SU-DHL-6 (cell line): ENCODE data around the gene MPHOSPH10.
"Not testable (repeated sequence)": the region's sequence is repeated elsewhere in the genome, so short reads cannot be mapped to it uniquely, and the experiment has no call there.

Source experiments
- EZH2phosphoT487 ChIP-seq: fragments of 200-600 bp; sonication (generic), shearing (Covaris generic); conservative IDR thresholded peaks from 2 replicates; pipeline ENCODE4 v1.6.1; 2018; ENCODE audit warnings: mild to moderate bottlenecking, antibody characterized with exemption, low read length, moderate library complexity, mixed read lengths
- TF ChIP-seq, protein P1 (sequence below): fragments of 200-600 bp; sonication (generic); IDR thresholded peaks from one replicate; pipeline ENCODE4 v1.5.1; 2017; ENCODE audit warnings: antibody characterized with exemption, mild to moderate bottlenecking, low read length, moderate library complexity; ENCODE audit not compliant: insufficient read depth, poor library complexity, severe bottlenecking

DNA sequence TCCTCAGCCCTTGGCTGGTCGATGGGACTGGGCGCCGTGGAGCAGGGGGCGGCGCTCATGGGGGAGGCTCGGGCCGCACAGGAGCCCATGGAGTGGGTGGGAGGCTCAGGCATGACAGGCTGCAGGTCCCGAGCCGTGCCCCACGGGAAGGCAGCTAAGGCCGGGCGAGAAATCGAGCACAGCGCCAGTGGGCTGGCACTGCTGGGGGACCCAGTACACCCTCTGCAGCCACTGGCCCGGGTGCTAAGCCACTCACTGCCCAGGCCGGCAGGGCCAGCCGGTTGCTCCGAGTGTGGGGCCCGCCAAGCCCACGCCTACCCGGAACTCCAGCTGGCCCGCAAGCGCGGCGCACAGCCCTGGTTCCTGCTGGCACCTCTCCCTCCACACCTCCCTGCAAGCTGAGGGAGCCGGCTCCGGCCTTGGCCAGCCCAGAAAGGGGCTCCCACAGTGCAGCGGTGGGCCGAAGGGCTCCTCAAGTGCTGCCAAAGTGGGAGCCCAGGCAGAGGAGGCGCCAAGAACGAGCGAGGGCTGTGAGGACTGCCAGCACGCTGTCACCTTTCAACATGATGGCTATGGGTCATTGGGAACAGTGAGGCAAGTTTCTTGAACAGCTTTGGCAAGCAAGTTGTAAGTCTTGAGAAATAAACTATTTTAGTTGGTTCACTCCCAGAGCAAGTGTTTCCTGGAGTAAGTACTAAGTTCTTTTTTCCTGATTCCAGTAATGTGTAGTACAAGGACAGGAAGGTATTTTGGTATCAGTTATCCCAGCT lies 37.8 kb upstream of the MPHOSPH10 start:
- TF ChIP-seq, protein P1, sequence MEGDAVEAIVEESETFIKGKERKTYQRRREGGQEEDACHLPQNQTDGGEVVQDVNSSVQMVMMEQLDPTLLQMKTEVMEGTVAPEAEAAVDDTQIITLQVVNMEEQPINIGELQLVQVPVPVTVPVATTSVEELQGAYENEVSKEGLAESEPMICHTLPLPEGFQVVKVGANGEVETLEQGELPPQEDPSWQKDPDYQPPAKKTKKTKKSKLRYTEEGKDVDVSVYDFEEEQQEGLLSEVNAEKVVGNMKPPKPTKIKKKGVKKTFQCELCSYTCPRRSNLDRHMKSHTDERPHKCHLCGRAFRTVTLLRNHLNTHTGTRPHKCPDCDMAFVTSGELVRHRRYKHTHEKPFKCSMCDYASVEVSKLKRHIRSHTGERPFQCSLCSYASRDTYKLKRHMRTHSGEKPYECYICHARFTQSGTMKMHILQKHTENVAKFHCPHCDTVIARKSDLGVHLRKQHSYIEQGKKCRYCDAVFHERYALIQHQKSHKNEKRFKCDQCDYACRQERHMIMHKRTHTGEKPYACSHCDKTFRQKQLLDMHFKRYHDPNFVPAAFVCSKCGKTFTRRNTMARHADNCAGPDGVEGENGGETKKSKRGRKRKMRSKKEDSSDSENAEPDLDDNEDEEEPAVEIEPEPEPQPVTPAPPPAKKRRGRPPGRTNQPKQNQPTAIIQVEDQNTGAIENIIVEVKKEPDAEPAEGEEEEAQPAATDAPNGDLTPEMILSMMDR, result not testable (repeated sequence)
- TF ChIP-seq EZH2phosphoT487, result not testable (repeated sequence)
